ENCODE data around the gene ENO2. TPM values are rescaled to one million over a fixed set of nuclear protein-coding genes. Genes with fewer than 3 reads are reported as not detected.

ENO2 gene
- total RNA-seq, 4 donors from 2014 or later, result 3.4 to 6.2 (median 5.6) TPM

GRCh38 chr12:6899837-6900519, 14.4 kb upstream of the ENO2 start:
- TF ChIP-seq, protein P1, sequence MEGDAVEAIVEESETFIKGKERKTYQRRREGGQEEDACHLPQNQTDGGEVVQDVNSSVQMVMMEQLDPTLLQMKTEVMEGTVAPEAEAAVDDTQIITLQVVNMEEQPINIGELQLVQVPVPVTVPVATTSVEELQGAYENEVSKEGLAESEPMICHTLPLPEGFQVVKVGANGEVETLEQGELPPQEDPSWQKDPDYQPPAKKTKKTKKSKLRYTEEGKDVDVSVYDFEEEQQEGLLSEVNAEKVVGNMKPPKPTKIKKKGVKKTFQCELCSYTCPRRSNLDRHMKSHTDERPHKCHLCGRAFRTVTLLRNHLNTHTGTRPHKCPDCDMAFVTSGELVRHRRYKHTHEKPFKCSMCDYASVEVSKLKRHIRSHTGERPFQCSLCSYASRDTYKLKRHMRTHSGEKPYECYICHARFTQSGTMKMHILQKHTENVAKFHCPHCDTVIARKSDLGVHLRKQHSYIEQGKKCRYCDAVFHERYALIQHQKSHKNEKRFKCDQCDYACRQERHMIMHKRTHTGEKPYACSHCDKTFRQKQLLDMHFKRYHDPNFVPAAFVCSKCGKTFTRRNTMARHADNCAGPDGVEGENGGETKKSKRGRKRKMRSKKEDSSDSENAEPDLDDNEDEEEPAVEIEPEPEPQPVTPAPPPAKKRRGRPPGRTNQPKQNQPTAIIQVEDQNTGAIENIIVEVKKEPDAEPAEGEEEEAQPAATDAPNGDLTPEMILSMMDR (IDR thresholded peaks at IDR 0.05; ENCODE audit: low read depth), result no peak

- TF ChIP-seq, protein P1 (IDR thresholded peaks at IDR 0.05; ENCODE audit: low read depth), result no peak
Measured at GRCh38 chr12:6902448-6902847, 11.9 kb upstream of the ENO2 start.

- TF ChIP-seq, protein P1 (IDR thresholded peaks at IDR 0.05; ENCODE audit: low read depth), result no peak
Measured at GRCh38 chr12:6903722-6904121, 10.7 kb upstream of the ENO2 start.

DNA sequence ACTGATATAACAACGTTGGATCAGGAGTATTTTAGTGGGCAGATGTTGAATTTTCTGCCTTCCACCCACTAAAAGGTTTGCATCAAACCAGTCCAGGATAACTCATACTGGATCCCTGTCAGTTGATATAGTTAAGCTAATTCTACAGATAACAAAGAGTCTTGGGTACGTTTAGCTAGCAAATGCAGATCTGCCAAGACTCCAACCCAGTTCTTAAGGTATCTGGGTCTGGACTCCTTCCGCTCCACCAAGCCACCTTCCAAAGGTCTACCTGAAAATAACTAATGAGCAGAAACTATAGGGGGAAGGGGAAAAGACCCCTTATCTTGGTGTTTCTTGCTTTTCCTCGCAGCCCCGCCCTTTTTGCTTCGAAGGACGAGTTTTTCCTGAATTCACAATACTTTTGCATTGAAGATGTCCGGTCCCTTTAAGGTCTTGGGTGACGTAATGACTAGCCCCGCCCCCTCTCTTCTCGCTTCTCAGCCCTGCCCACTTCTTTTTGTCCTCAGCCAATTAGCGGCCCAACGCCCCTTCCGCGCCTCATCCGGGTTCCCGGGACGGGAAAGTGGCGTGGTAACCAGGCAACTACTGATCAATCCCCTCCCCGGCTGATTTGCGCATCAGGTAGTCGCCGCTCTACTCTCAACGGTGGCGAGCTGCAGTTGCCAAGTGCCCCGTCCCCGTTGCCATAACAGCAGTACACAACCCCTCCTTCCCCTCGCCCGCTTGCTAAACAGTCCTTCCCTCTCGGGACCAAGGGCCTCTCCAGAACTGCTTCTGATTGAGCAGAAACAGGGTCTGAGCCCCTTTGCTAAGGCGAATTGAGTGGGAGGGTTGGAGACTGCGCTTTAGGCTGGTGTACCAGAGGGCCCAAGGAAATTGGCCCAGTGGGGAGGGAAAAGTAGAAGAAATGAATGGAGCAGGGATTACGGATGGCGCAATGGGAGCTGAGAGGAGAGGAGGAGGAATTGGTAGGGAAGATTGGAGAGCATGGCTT, 9.8 kb upstream of the ENO2 start, which contains the start of gene LRRC23:
Gene LRRC23 (plus strand): TSS at position 543 of the 997 bp plus-strand sequence. CDS start 812 bp downstream, outside the sequence.
- TF ChIP-seq, protein P1 (IDR thresholded peaks at IDR 0.05; ENCODE audit: low read depth), result no peak

DNA sequence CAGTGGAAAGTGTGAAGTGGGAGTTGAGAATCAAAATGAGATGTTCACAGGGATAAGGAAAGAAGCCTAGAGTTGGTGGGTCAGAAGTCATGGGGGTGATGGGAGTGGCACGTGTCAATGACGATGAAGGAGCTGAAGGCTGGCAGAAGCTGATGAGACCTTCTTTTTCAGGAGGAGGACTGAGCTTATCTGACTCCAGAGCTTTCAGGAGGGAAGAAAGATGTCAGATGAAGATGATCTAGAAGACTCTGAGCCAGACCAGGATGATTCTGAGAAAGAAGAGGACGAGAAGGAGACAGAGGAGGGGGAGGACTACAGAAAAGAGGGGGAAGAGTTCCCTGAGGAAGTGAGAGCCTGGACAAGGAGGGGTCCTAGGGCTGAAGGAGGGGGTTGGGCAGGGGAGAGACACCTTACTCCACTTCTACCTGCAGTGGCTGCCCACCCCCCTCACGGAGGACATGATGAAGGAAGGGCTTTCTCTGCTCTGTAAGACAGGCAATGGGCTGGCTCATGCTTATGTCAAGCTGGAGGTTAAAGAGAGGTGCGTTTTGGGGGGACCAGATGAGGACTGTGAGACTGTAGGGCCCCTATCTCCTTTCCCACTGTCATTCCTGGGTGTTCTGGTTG, 8.9 kb upstream of the ENO2 start:
- TF ChIP-seq, protein P1 (IDR thresholded peaks at IDR 0.05; ENCODE audit: low read depth), result no peak

- TF ChIP-seq, protein P1 (IDR thresholded peaks at IDR 0.05; ENCODE audit: low read depth), result no peak
Measured at GRCh38 chr12:6909421-6910145, 4.8 kb upstream of the ENO2 start.

Measured in subcutaneous adipose tissue (tissue), 4 donors.